Mucosa of gallbladder (tissue), 1 donor: ENCODE data around the gene MSRB3. TPM values are rescaled to one million over a fixed set of nuclear protein-coding genes. Genes with fewer than 3 reads are reported as not detected.
"Not testable (repeated sequence)": the region's sequence is repeated elsewhere in the genome, so short reads cannot be mapped to it uniquely, and the experiment has no call there.

ENCODE experiments used
- DNase-seq: peaks from one replicate; pipeline ENCODE4 v3.0.0-alpha.2; 2020; ENCODE audit warnings: low spot score
- total RNA-seq: library from RNA; stranded (reverse); gene quantifications from one replicate; pipeline ENCODE4 v1.2.1, GENCODE V29; 2021
- donor health status: DM: no; HTN: no; CAD: no.

MSRB3 gene
- total RNA-seq, 1 donor from 2014 or later, result 95.3 TPM

DNA sequence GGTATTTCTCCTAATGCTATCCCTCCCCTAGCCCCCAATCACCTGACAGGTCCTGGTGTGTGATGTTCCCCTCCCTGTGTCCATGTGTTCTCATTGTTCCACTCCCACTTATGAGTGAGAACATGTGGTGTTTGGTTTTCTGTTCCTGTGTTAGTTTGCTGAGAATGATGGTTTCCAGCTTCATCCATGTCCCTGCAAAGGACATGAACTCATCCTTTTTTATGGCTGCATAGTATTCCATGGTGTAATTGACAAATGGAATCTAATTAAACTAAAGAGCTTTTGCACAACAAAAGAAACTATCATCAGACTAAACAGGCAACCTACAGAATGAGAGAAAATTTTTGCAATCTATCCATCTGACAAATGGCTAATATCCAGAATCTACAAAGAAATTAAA, 178.9 kb downstream of the MSRB3 start:
- DNase-seq, result not testable (repeated sequence)

- no peak for DNase-seq
These were observed 180.2 kb downstream of the MSRB3 start for GRCh38 chr12:65458718-65459117.

DNA sequence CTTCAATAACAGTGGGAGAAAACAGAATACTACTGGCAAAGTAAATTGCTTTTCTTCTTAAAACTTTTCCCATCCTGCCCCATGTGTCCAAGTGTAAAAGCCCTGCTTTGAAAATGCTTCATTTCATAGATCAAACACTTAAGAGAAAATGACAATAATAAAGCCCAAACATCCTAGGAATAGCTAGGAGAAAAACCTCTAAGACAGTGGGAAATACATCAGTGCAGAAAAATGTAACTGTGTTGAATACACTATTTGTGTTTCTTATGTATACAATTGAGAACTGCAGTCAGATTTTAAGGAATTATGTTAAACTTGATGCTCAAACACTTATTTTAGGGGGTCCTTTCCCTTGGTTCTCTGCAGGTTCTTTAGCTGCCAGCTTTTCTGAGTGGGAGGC, 181.1 kb downstream of the MSRB3 start:
- DNase-seq, result no peak

- no peak for DNase-seq
These were observed 181.6 kb downstream of the MSRB3 start for GRCh38 chr12:65460063-65460462.

- no peak for DNase-seq
These were observed 182.5 kb downstream of the MSRB3 start for GRCh38 chr12:65461017-65461416.

DNA sequence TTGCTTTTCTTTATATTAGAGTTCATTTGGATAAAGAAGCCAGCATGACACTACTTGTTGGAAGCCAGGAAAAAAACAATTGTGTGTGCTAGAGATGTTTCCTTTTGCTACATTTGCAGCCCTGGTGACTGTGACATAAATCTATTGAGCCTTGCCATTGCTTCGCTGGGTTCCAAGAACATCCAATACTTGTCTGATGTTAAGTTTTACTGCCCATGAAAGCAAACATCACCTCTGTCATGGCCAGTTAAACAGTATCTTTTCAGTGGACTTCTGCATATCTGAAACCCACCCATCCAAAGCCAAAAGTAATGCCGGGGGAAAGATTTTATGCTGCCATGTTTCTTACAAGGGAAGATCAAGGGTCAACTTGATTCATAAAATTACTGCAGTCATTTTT, 184.0 kb downstream of the MSRB3 start:
- DNase-seq, result no peak

GRCh38 chr12:65463082-65463481, 184.6 kb downstream of the MSRB3 start:
- DNase-seq, result no peak

DNA sequence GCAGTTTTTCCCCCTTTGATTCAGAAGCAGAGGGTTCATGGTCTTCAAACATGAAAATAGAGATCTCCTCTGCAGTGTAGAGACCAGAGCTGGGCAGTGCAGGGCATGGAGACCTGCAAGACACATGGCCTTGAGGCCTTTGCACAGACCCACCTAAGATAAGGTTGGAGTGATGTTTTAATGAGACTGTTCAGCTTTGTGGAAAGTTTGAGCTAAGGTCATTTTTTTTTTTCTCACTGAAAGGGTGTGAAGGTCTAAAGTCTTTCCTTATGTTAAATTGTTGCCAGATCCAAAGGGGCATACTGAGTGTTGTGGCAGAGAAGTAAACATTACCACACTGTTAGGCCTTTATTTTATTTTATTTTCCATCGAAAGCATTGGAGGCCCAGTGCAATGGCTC, 185.1 kb downstream of the MSRB3 start:
- DNase-seq, result no peak

- no peak for DNase-seq
These were observed 186.4 kb downstream of the MSRB3 start for GRCh38 chr12:65464930-65465329.

- no peak for DNase-seq
These were observed 187.5 kb downstream of the MSRB3 start for GRCh38 chr12:65465766-65466547.

- DNase-seq, result no peak
These were observed 188.4 kb downstream of the MSRB3 start for GRCh38 chr12:65466911-65467310.

- DNase-seq, result no peak
These were observed 191.8 kb downstream of the MSRB3 start for GRCh38 chr12:65470256-65470655.

DNA sequence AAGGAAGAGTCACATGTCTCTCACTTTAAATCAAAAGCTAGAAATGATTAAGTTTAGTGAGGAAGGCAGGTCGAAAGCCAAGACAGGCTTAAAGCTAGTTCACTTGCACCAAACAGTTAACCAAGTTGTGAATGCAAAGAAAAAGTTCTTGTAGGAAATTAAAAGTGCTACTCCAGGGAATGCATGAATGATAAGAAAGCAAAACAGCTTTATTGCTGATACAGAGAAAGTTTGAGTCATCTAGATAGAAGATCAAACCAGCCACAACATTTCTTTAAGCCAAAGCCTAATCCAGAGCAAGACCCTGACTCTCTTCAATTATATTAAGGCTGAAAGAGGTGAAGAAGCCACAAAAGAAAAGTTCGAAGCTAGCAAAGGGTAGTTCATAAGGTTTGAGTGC, 193.6 kb downstream of the MSRB3 start:
- DNase-seq, result no peak

DNA sequence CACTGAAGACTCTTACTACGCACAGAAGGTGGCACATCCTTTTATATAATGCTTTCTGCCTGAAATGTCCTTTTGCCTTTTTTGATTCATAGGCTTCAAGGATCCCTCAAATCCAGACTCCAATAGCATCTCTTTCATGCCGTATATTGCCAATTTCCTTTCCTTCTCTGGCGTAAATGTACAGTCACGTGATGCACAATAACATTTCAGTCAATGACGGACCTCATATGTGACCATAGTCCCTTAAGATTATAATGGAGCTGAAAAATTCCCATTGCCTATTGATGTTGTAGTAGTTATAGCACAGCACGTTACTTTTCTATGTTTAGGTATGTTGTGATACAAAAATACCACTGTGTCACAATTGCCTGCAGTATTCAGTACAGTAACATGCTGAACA, 196.3 kb downstream of the MSRB3 start:
- DNase-seq, result no peak

GRCh38 chr12:65477721-65478120, 199.2 kb downstream of the MSRB3 start:
- DNase-seq, result no peak

DNA sequence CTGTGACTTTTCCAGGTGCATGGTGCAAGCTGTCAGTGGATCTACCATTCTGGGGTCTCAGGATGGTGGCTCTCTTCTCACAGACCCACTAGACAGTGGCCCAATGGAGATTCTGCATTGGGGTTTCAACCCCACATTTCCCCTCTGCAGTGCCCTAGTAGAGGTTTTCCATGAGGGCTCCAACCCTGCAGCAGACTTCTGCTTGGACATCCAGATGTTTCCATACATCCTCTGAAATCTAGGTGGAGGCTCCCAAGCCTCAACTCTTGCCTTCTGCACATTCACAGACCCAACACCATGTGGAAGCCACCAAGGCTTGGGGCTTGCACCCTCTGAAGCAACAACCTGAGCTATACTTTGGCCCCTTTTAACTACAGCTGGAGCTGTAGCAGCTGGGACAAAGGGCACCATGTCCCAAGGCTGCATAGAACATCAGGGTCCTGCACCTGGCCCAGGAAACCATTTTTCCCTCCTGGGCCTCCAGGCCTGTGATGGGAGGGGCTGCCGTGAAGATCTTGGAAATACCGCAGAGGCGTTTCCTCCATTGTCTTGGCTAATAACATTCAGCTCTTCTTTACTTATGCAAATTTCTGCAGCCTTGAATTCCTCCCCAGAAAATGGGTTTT, 205.5 kb downstream of the MSRB3 start:
- not testable (repeated sequence) for DNase-seq

DNA sequence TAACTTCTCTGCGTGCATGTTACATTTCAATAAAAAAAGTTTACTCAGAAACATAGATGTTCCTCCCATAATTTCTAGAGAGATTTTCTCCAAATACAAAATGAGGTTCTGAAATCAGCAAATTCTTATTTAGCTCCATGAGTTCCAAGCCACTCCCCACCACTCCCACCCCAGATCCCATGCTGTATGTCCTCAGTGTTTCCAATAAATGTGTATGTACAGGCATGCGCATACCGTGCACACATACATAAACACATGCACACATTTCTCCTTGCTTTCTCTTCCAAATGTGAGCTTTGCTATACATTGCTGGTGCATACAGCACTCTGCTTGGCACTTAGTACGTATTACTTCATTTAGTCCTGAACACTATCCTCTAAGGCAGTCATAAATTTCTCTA, 209.7 kb downstream of the MSRB3 start:
- no peak for DNase-seq

GRCh38 chr12:65490250-65490649, 211.8 kb downstream of the MSRB3 start:
- no peak for DNase-seq

DNA sequence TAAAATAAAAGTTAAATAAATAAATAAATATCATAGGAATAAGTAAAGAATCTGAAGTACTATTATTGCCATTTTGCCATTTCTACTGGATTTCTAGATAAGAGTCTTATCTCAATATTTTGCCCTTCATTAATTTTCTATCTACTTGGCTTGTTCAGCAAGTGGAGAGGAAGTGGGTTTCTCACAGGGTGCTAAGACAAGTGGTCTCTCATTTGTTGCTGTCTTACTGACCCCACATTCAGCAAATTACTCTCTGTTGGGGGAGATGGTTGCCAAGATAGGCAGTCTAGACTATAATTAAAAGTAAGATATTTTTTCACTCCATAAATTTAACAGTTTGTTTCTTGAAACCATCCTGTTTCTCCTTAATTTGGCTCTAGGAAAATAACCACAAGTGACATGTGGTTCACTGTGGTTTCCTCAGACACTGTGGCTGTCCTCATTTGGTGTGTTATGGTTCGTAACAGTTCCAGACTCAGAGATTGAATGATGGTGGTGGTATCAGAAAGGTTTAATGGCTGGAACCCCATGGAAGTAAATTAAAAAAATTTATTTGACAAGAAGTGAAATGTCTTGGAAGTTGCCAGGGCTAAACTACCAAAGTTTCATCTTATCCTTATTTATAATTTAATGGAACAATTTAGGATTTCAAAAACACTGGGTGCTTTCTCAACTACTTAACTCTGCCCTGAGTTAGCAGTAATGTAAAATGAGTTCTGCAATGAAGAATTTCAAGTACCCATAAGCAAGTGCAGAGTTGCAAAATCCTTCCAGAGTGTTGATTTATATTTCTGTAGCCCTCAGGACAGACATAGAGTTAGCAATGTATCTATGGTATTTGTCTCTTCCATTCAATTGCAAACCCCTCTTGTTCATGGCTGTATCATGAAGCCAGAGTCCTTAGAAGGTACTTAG, 214.8 kb downstream of the MSRB3 start:
- no peak for DNase-seq

DNA sequence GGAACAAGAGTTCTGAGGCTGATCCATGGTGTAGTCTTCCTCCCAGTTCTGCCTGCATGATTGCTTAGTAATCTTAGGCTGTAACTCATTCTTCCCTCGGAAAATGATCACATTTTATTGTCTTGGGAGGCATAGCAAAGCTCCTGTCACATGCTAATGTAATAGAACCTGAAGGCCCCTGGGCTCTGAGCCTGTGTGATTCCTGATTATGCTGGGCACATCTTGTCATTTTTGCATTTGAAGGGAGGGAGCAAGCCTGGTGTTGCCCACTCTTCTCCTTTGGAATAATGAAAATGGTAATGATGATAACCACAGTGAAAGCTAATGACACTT, 215.4 kb downstream of the MSRB3 start:
- DNase-seq, result no peak

DNA sequence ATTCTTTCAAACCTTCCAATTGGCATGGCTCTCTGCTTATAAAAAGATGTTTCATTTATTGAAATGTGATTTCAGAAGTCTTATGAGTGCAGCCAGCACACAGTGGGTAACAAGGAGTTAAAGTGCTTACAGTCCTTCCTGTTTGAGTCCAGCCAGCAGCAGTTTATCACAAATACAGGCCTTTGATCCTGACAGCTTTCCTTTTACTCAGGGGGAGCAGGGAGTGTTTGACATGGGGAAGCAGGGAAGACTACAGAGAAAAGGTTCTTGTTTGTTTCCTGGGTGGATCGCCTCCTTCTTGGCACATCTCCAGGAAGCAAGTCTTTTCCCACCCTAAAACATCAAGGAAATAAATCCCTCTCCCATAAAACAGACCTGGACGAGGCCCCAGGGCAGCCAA, 216.1 kb downstream of the MSRB3 start:
- no peak for DNase-seq

DNA sequence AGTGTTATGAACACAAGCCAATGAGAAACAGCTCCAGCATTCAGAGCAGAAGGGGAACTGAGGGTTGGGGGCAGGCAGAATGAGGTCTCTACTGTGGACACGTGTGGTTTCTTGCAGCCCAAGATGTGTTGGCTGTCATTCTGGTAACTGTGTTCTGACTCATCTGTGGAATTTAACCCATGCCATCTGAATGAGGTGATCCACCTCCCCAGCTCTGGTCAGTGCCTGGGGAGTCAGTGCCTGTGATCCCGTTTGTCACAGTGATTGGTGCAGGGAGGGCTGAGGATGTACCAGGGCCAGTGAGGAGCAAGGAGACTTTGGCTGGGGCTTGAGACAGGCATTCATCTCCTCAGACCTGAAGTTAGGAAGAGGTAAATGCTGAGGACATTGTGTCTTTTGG, 216.8 kb downstream of the MSRB3 start:
- no peak for DNase-seq

DNA sequence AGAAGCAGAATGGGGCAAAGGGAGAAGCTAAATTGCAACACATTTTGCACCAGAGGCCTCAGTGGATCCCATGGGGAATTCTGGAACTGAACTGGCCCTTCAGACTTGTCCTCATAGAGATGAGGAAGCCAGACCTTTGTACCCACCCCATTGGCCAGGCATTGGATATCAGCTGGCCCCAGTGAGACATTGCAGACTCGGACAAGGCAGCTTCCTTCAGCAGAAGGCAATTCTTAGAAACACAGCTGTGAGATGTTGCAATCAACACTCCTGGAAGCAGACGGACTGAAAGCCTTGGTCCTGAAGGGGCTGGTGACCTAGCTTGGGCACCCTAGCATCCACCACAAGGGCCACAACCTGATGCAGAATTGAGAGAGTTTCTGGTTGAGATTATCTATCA, 218.1 kb downstream of the MSRB3 start:
- DNase-seq, result peak; percentile 14
